ENCODE data around the gene THRA.

Gene THRA

GRCh38 chr17:40064971-40065768 lies 2.4 kb downstream of the THRA start:
- no peak for DNase-seq (ENCODE audit: low read depth, low spot score)

GRCh38 chr17:40065769-40066510 lies 3.2 kb downstream of the THRA start:
- no peak for DNase-seq (ENCODE audit: low read depth, low spot score)

- DNase-seq (ENCODE audit: low read depth, low spot score) = no peak
Observed at GRCh38 chr17:40067710-40068109, 4.9 kb downstream of the THRA start.

- no peak for DNase-seq (ENCODE audit: low read depth, low spot score)
Observed at GRCh38 chr17:40068129-40068581, 5.4 kb downstream of the THRA start.

GRCh38 chr17:40068584-40068916 lies 5.8 kb downstream of the THRA start:
- no peak for DNase-seq (ENCODE audit: low read depth, low spot score)

- DNase-seq (ENCODE audit: low read depth, low spot score) = no peak
Observed at GRCh38 chr17:40068917-40069750, 6.4 kb downstream of the THRA start.

GRCh38 chr17:40069751-40070708 lies 7.3 kb downstream of the THRA start:
- no peak for DNase-seq (ENCODE audit: low read depth, low spot score)

GRCh38 chr17:40070709-40071312 lies 8.0 kb downstream of the THRA start:
- no peak for DNase-seq (ENCODE audit: low read depth, low spot score)

- no peak for DNase-seq (ENCODE audit: low read depth, low spot score)
Observed at GRCh38 chr17:40071313-40072039, 8.7 kb downstream of the THRA start.

- peak; percentile 37 for DNase-seq (ENCODE audit: low read depth, low spot score)
Observed at GRCh38 chr17:40072040-40072734, 9.4 kb downstream of the THRA start.

GRCh38 chr17:40072735-40073346 lies 10.1 kb downstream of the THRA start:
- no peak for DNase-seq (ENCODE audit: low read depth, low spot score)

- no peak for DNase-seq (ENCODE audit: low read depth, low spot score)
Observed at GRCh38 chr17:40073454-40074174, 10.8 kb downstream of the THRA start.

GRCh38 chr17:40074175-40074512 lies 11.4 kb downstream of the THRA start:
- no peak for DNase-seq (ENCODE audit: low read depth, low spot score)

GRCh38 chr17:40074871-40075200 lies 12.1 kb downstream of the THRA start:
- no peak for DNase-seq (ENCODE audit: low read depth, low spot score)

- no peak for DNase-seq (ENCODE audit: low read depth, low spot score)
Observed at GRCh38 chr17:40075201-40075941, 12.6 kb downstream of the THRA start.

- no peak for DNase-seq (ENCODE audit: low read depth, low spot score)
Observed at GRCh38 chr17:40075942-40076498, 13.3 kb downstream of the THRA start.

GRCh38 chr17:40076591-40076990 lies 13.8 kb downstream of the THRA start:
- no peak for DNase-seq (ENCODE audit: low read depth, low spot score)
